GM18526 (cell line): ENCODE results near the gene CISD3.

Experiments
- POLR2A ChIP-seq: IDR thresholded peaks from 3 replicates; pipeline ENCODE4 v1.6.1; 2011; ENCODE audit not compliant: insufficient read length; ENCODE audit errors: extremely low read depth

CISD3 gene

DNA sequence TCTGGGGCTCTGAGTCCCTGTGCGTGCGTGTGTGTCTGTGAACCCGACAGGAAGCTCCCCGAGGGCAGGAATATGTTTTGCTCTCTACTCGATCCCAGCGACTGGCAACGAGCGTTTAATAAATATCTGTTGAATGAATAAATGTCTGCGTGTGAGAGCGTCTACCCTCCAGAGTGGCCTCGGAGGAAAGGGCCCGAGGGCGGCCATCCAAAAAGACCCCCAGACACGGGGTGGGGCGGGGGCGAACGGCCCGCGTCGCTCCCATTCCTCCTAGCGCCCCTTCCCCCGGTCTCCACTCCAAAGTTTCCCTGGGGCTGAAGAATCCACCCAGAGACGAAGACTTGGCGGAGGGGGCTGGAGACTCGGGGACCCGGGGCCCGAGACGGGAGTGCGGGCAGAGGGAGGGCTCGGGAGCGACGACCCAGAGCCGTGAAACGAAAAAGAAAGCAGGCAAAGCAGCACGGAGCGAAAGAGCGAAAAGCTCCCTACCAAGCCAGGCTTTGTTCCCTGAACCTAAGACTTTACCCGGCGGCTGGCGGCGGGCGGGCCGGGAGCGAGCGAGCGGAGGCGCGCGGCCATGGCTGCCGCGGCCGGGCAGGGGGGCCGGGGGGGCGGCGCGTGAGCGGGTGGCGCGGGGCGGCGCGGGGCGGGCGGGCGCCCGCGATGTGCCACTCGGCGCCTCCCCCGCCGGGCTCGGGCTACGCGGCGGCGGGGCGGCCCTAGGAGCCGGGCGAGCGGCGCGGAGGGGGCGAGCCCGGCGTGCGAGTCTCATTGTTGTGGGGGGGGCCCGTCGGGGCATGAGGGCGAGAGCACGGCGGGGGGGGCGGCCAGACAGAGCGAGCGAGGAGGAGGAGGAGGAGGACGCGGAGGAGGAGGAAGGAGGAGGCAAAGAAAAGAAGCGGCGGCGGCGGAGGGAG, 25.3 kb upstream of the CISD3 start, which contains the start of gene MLLT6:
TSS of gene MLLT6 (plus strand) at position 668 of the 917 bp plus-strand sequence. CDS start 360 bp downstream, outside the sequence.
- peak; percentile 59 for TF ChIP-seq POLR2A

DNA sequence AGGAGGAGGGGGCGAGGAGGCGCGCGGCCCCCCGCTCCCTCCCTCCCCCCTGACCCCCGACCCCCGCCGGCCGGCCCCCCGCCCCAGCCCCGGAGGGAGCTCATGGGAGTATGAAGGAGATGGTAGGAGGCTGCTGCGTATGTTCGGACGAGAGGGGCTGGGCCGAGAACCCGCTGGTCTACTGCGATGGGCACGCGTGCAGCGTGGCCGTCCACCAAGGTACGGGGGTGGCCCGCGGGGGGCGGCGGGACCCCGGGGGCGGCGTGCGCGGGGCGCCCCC, 24.7 kb upstream of the CISD3 start:
- no peak for TF ChIP-seq POLR2A

DNA sequence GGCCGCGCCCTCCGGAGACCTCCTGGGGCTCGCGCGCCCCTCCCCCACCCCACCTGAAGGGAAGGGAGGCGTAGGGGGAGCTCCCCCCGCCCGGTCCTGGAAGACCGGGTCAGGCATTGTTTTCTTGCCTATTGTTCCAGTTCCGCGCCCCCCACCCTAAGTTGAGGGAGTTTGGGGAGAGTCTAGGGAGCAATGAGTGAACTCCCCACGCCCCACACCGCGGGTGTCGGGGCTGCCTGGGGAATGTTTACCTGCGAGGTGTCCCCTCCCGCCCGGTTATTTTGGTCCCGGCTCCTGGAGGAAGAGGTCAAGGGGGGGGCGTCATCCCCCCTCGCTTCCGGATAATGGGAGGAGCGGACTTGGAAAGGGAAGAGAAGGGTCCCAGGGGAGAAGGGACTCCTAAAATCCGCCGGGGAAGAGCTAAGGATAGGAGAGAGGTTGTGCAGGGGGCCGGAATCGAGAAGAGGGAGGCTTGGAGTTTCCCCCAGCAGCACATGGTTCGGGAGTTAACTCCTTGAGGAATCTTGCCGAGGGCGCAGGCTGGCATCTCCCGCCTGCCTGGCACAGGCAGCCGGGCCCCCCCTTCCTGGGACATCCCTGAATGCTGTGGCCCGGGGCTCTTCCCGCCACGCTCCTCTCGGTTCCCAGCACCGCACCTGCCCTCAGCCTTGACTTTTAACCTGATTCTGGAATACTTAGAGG, 24.2 kb upstream of the CISD3 start:
- peak; percentile 10 for TF ChIP-seq POLR2A

DNA sequence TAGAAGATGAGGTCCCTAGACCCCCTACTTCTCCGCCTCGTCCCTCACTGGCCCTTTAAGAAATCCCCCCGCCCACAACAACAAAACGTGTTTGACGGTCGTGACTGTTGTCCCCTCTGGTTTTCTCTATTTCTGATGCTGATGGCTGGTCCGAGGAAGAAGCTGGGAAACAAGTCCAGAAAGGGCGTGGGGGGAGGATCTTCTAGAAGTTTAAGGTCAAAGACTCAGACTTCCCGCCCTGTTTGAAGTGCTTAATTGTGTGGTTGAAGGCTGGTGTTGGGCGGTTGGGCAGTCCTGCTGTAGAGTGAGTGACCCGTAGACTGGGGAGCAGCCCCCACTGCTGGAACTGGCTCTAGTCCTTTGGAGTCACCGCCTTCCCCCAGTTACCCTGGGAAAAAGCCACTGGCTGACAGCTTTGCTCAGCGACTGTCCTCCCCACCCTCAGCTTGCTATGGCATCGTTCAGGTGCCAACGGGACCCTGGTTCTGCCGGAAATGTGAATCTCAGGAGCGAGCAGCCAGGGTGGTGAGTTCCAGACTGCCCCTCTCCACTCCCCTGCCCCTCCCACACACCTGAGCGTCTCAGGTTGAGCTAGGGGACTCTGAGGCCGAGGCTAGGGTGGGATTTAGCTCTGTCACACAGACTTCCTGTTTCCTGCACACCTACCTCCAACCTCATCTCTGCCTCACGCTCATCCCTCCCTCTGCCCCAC, 23.5 kb upstream of the CISD3 start:
- TF ChIP-seq POLR2A: peak; percentile 7

DNA sequence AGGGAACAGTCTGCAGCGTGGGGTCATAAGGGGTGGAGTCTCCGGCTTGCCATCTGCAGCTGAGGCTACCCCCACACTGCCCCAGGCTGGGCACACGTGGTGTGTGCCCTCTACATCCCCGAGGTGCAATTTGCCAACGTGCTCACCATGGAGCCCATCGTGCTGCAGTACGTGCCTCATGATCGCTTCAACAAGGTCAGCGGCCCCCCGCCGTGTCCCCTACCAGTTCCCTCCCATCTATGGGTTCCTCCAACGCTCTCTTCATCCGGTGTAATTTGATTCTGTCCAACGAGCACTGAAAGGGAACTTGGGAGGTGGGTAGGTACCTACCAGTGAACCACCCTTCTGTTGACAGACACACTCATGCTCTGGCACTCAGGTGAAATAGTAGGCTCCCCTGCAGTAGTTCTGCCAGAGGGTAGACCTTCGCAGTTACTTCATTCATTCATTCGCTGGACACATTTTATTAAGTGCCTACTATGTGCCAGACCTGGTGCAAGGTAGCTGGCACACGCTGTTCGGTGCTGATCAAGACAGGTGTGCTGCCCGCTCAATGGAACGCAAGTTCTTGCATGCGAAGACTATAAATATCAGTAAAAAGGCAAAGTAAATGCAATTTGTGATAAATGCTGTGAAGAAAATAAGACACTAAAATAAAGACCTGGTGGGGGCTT, 22.3 kb upstream of the CISD3 start:
- TF ChIP-seq POLR2A: no peak

DNA sequence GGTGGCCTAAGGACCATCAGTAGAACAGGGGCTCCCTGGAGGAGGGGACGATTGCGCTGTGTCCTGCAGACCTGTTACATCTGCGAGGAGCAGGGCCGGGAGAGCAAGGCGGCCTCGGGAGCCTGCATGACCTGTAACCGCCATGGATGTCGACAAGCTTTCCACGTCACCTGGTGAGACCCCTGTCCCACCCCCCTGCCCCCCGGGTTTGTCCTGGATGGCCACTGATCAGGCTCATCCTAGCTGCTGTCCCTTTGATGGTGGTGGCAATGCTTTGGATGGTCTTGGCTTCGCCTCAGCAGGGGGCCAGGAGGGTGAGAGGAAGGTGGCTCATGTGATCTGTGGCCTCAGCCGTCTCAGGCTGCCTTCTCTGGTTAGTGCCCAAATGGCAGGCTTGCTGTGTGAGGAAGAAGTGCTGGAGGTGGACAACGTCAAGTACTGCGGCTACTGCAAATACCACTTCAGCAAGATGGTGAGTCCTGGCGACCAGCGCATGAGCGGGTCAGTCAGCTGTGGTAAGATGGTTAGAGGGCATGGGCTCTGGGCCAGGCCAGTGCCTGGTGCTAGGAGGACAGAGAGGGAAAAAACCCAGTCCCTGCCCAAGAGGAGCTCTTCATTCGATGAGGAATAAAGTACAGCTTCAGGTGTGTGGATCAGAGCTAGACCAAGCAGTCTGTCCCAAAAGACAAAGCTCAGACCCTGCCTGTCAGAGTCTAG, 20.9 kb upstream of the CISD3 start:
- no peak for TF ChIP-seq POLR2A

DNA sequence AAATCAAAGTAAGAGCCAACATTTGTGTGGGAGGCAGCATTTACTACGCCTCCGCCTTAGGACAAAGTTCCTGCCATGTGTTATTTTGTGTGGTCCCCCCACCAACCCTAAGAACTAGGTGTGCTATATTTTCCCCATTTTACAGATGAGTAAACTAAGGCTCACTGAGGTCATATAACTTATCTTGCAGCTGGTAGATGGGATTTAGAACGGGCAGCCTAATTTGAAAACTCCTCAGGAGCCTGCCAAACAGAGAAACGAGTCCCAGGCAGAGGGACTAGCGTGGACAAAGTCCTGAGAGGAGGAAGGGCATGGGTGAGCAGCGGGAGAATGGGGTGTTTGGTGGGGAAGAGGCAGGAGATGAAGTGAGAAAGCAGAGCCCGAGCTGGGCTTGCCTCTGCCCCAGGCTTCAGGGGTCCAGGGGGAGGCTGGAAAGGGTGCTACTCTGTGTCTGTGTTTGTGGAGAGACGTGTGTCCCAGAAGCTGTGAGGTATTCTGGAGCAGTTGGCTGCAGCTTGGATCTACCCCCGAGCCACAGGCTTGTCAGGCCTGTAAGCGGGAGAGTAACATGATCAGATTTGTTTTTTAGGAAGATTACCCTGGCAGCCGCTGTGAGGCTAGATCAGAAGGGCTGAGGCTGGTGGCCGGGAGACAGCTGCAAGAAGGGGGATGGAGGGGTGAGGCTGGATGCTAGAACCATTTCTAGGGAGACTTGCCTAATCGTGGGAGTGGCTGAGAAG, 20.1 kb upstream of the CISD3 start:
- no peak for TF ChIP-seq POLR2A

DNA sequence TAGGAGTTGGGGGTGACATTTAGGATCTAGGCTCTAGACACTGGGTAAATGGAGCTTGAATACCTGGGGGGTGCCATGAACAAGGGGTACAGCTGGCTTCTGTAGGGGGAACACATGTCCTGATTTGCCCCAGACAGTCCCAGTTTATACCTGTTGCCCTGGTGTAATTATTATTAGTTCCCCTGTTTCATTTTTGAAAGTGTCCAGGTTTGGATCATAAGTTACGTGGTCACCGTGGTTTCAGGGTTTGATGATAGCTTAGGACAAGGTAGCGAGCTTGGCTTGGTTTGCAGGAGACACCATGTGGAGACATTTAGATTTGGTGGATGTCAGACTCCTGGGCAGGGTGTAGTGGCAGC, 19.6 kb upstream of the CISD3 start:
- no peak for TF ChIP-seq POLR2A

DNA sequence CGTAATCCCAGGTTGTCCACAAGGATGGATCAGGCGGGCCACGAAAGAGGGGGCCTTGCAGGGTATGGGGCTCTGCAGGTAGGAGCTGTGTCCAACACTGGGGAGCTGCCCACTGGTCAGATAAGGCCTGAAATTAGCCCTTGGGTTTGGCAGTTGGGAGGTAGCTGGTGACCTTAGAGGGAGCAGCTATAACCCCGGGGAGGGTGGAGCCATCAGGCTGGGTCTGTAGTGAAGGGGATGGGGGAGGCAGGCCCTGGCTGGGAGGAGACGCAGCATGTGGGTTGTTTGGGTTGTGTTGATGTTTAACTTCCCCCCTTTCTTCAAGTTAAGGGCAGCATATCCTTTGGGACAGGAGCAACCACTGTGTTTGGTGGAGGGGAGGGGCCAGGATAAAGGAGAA, 19.2 kb upstream of the CISD3 start:
- TF ChIP-seq POLR2A: no peak

DNA sequence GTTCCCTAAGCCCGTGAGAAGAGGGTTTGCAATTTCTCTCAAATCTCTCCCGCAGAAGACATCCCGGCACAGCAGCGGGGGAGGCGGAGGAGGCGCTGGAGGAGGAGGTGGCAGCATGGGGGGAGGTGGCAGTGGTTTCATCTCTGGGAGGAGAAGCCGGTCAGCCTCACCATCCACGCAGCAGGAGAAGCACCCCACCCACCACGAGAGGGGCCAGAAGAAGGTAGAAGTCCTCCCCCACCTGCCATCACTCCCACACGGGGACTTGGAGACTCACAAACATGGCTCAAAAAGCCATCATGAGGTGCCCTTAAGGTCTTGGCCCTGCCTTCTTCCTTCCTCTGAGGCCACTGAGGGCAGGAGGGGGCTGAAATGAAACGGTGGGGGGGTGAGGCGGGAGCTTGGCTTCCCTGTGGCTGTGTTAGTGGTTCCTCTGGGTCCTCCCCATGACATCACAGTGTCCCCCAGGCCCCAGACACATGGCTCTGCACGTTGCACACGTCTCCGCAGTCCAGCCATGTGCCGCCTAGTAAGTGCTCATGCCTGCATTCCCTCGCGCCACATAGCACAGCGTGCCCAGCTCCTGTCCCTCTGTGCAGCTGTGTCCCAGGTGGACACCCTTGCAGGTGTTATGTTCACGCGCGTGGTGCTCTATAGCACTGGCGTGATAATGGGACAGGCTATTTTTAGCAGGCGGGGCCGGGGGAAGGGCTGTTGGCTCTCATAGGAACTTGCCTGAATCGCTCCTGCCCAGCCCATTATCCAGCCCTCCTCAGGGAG, 18.2 kb upstream of the CISD3 start:
- TF ChIP-seq POLR2A: no peak

DNA sequence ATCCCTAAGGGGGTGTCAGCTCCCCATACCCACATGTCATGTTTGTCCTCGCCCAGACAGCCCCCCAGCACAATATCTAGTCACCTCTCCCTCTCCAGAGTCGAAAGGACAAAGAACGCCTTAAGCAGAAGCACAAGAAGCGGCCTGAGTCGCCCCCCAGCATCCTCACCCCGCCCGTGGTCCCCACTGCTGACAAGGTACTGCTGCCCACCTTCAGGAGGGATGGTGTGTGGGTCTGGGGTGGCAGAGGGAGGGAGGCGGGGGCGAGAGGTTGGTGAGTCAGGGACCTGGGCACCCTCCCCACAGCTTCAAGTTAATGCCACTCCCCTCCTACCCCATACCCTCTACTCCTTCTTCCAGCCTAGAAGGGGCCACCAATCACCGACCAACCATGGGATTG, 17.5 kb upstream of the CISD3 start:
- no peak for TF ChIP-seq POLR2A

DNA sequence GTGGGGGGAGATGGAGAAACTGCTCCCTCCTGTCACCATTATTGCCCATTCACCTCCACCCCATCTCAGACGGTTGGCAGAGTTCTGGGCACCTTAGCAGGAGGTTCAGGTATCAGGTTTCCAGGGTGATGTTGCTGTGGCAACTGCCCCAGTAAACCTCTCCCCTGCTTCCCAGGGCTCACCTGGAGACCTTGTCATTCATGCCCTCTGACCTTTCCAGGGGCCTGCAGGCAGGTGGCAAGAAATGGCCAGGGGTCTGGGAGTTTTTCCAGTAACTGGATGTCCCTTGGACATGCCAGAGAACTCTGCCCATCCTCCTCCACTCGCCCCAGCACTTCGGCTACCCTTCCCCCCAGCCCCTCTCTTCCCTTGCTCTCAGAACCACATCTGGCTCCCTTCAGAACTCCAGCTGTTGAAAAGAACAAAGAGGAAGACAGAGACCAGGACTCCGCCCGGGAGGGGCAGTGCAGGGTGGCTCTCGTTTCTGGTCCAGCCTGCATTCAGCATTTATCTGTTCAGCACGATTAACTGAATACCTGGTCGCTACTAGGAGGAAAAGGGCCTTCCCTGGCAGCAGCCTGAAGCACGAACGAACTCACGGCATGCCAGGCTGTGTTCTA, 16.6 kb upstream of the CISD3 start:
- no peak for TF ChIP-seq POLR2A
